GM21825 (cell line): ENCODE measurements around the gene VNN1.

ENCODE experiments used
- ATAC-seq: cut with Tn5 transposase; IDR thresholded peaks from one replicate; pipeline ENCODE4 v1.9.1; 2021; ENCODE audit warnings: mild to moderate bottlenecking, moderate library complexity; ENCODE audit not compliant: unreplicated experiment

VNN1 gene

GRCh38 chr6:132713352-132714134 is at the start of gene VNN1:
TSS of gene VNN1 (minus strand) at chr6:132714055. CDS start at chr6:132714035, 20 bp downstream.
- no peak for ATAC-seq

GRCh38 chr6:132763269-132763668 is 49.4 kb upstream of the VNN1 start:
- peak; percentile 96 for ATAC-seq

- ATAC-seq: no peak
These were observed 46.4 kb upstream of the VNN1 start for GRCh38 chr6:132760256-132760655.

- ATAC-seq: no peak
These were observed 44.8 kb upstream of the VNN1 start for GRCh38 chr6:132758689-132759088.

GRCh38 chr6:132752255-132752654 is 38.4 kb upstream of the VNN1 start:
- ATAC-seq: no peak

GRCh38 chr6:132751828-132752227 is 38.0 kb upstream of the VNN1 start:
- no peak for ATAC-seq

GRCh38 chr6:132751306-132751705 is 37.5 kb upstream of the VNN1 start:
- peak; percentile 65 for ATAC-seq

- ATAC-seq: peak; percentile 75
These were observed 36.8 kb upstream of the VNN1 start for GRCh38 chr6:132750455-132751248.

- ATAC-seq: no peak
These were observed 35.3 kb upstream of the VNN1 start for GRCh38 chr6:132749111-132749510.

- ATAC-seq: no peak
These were observed 34.6 kb upstream of the VNN1 start for GRCh38 chr6:132748446-132748845.

GRCh38 chr6:132746048-132746447 is 32.2 kb upstream of the VNN1 start:
- ATAC-seq: no peak

- no peak for ATAC-seq
These were observed 28.6 kb upstream of the VNN1 start for GRCh38 chr6:132742495-132742894.

GRCh38 chr6:132741281-132741680 is 27.4 kb upstream of the VNN1 start:
- no peak for ATAC-seq

GRCh38 chr6:132736239-132736638 is 22.4 kb upstream of the VNN1 start:
- ATAC-seq: no peak

- no peak for ATAC-seq
These were observed 20.9 kb upstream of the VNN1 start for GRCh38 chr6:132734694-132735236.

GRCh38 chr6:132733814-132734213 is 20.0 kb upstream of the VNN1 start:
- ATAC-seq: no peak

- no peak for ATAC-seq
These were observed 19.4 kb upstream of the VNN1 start for GRCh38 chr6:132733283-132733682.

- no peak for ATAC-seq
These were observed 17.2 kb upstream of the VNN1 start for GRCh38 chr6:132731086-132731485.

GRCh38 chr6:132730560-132730959 is 16.7 kb upstream of the VNN1 start:
- ATAC-seq: no peak

GRCh38 chr6:132728616-132729015 is 14.8 kb upstream of the VNN1 start:
- ATAC-seq: no peak

- no peak for ATAC-seq
These were observed 12.7 kb upstream of the VNN1 start for GRCh38 chr6:132726608-132726975.
